Tibial nerve (tissue), 4 donors: ENCODE measurements around the gene TSPAN32. TPM values are rescaled to one million over a fixed set of nuclear protein-coding genes. Genes with fewer than 3 reads are reported as not detected.

Experiments used
- DNase-seq, 2 donors: peaks; one replicate each; pipeline ENCODE4 v3.0.0-alpha.2; 2019; ENCODE audit warnings: low spot score in 2 of 2
- H3K27ac ChIP-seq, 4 donors: fragments of 200-600 bp; sonication (generic) in 3 of 4; one replicate each; pipeline ENCODE4 v1.5.1; 2017 to 2019; ENCODE audit warnings: mild to moderate bottlenecking in 1 of 4
- H3K27me3 ChIP-seq, 2 donors: fragments of 200-600 bp; sonication (generic) in 1 of 2; one replicate each; pipeline versions ENCODE4 v1.5.1 to v1.6.0; 2017 to 2019
- H3K36me3 ChIP-seq, 3 donors: fragments of 200-600 bp; sonication (generic); one replicate each; pipeline ENCODE4 v1.5.1; 2018 to 2019
- H3K4me1 ChIP-seq, 4 donors: fragments of 200-600 bp; sonication (generic) in 3 of 4; one replicate each; pipeline ENCODE4 v1.5.1; 2017 to 2019
- H3K4me3 ChIP-seq, 4 donors: fragments of 200-600 bp; sonication (generic) in 3 of 4; one replicate each; pipeline ENCODE4 v1.5.1; 2017 to 2019; ENCODE audit warnings: mild to moderate bottlenecking in 1 of 4, moderate library complexity in 1 of 4
- H3K9me3 ChIP-seq, 4 donors: fragments of 200-600 bp; sonication (generic) in 3 of 4; one replicate each; pipeline ENCODE4 v1.5.1; 2017 to 2019
- CTCF ChIP-seq, 5 experiments: fragments of 200-600 bp in 3 of 5; fragments of 450-650 bp in 2 of 5; sonication (generic) in 3 of 5; IDR thresholded peaks; one replicate each; pipeline ENCODE4 v1.5.1; 2016 to 2019; ENCODE audit warnings: antibody characterized with exemption in 5 of 5, mild to moderate bottlenecking in 3 of 5, moderate library complexity in 2 of 5
- EP300 ChIP-seq, 2 donors: sonication (generic); formaldehyde crosslinking; IDR thresholded peaks; one replicate each; pipeline ENCODE4 v1.6.1; 2017; ENCODE audit warnings: antibody characterized with exemption in 2 of 2, mild to moderate bottlenecking in 1 of 2
- POLR2A ChIP-seq, 2 donors: fragments of 450-650 bp; IDR thresholded peaks; one replicate each; pipeline ENCODE4 v1.6.1; 2017; ENCODE audit warnings: antibody characterized with exemption in 2 of 2, mild to moderate bottlenecking in 2 of 2, moderate library complexity in 2 of 2
- WGBS, 2 donors: methylation state at CpG; one replicate each; pipeline ENCODE4 v1.1.5; 2018; 5-methylcytosine and 5-hydroxymethylcytosine counted together
- total RNA-seq, 4 donors: library from RNA; depleted of rRNA; stranded (reverse); fragments of >200 nt; gene quantifications; one replicate each; pipeline ENCODE4 v1.1.0, GENCODE V29; 2016

TSPAN32 gene
- total RNA-seq, 4 donors from 2014 or later, result 1.8 to 9.0 (median 5.8) TPM

- Histone ChIP-seq H3K27ac (no peak overlapping the region), H3K4me1 (peaks cover 0 to 16% (median 9%) of the 10 kb centered on the region in 4 donors), H3K9me3 (no peaks in the 10 kb centered on the region), H3K4me3 (no peak overlapping the region), H3K36me3 (no peaks in the 10 kb centered on the region), H3K27me3 (no peaks in the 10 kb centered on the region)
- no peak for TF ChIP-seq CTCF (IDR thresholded peaks at IDR 0.05)
- TF ChIP-seq POLR2A (IDR thresholded peaks at IDR 0.05), result no peak
- TF ChIP-seq EP300 (IDR thresholded peaks at IDR 0.05), result no peak
- WGBS, 2 donors, result 70 to 73% methylated on average over 10 to 12 of the region's 14 CpGs
- DNase-seq, result no peak
Measured at GRCh38 chr11:2298131-2298794, 3.5 kb upstream of the TSPAN32 start.

- 64 to 69% methylated on average over 12 to 16 of the region's 18 CpGs for WGBS, 2 donors
- TF ChIP-seq POLR2A (IDR thresholded peaks at IDR 0.05), result no peak
- peak in 4 of 5 experiments; percentile 9 to 41 (median 20) for TF ChIP-seq CTCF (IDR thresholded peaks at IDR 0.05)
- Histone ChIP-seq H3K27ac (no peak overlapping the region), H3K9me3 (no peaks in the 10 kb centered on the region), H3K36me3 (no peaks in the 10 kb centered on the region), H3K27me3 (no peaks in the 10 kb centered on the region), H3K4me1 (peaks cover 0 to 24% (median 15%) of the 10 kb centered on the region in 4 donors), H3K4me3 (no peak overlapping the region)
- peak in 1 of 2 donors; percentile 4 for DNase-seq
Measured at GRCh38 chr11:2298795-2299761, 2.7 kb upstream of the TSPAN32 start.

- TF ChIP-seq POLR2A (IDR thresholded peaks at IDR 0.05) (no peak), CTCF (IDR thresholded peaks at IDR 0.05) (no peak), EP300 (IDR thresholded peaks at IDR 0.05) (no peak)
- 63 to 68% methylated on average over 6 to 8 of the region's 10 CpGs for WGBS, 2 donors
- H3K4me3 ChIP-seq, result no peak overlapping the region
- no peak for DNase-seq
- no peak overlapping the region for H3K27ac ChIP-seq
- no peaks in the 10 kb centered on the region for H3K9me3 ChIP-seq
- peaks cover 0 to 31% (median 19%) of the 10 kb centered on the region in 4 donors for H3K4me1 ChIP-seq
- no peaks in the 10 kb centered on the region for H3K27me3 ChIP-seq
- H3K36me3 ChIP-seq, result no peaks in the 10 kb centered on the region
Measured at GRCh38 chr11:2299773-2300172, 2.0 kb upstream of the TSPAN32 start.

GRCh38 chr11:2300290-2300935 lies 1.4 kb upstream of the TSPAN32 start:
- Histone ChIP-seq H3K27me3 (no peaks in the 10 kb centered on the region), H3K9me3 (no peaks in the 10 kb centered on the region), H3K36me3 (no peaks in the 10 kb centered on the region), H3K4me1 (peaks cover 0 to 37% (median 25%) of the 10 kb centered on the region in 4 donors), H3K4me3 (peak overlapping the region in 2 of 4 donors; percentile 2 to 5), H3K27ac (peak overlapping the region in 1 of 4 donors; percentile 56)
- TF ChIP-seq POLR2A (IDR thresholded peaks at IDR 0.05), result no peak
- no peak for TF ChIP-seq EP300 (IDR thresholded peaks at IDR 0.05)
- TF ChIP-seq CTCF (IDR thresholded peaks at IDR 0.05), result no peak
- DNase-seq, result peak in 1 of 2 donors; percentile 3
- WGBS, 2 donors, result 65 to 78% methylated on average over 8 of the region's 19 CpGs
